Suprapubic skin (tissue), 4 donors: ENCODE results near the gene SCUBE1.

Experiments
- CTCF ChIP-seq, 2 donors: fragments of 200-600 bp in 1 of 2; fragments of 450-650 bp in 1 of 2; sonication (generic) in 1 of 2; IDR thresholded peaks; one replicate each; pipeline ENCODE4 v1.5.1; 2016 to 2019; ENCODE audit warnings: antibody characterized with exemption in 2 of 2, mild to moderate bottlenecking in 1 of 2, moderate library complexity in 1 of 2
- POLR2A ChIP-seq, 2 donors: fragments of 450-650 bp; IDR thresholded peaks; one replicate each; pipeline ENCODE4 v1.6.1; 2017; ENCODE audit warnings: antibody characterized with exemption in 2 of 2, mild to moderate bottlenecking in 2 of 2, moderate library complexity in 2 of 2
- POLR2AphosphoS5 ChIP-seq, 3 donors: sonication (generic); formaldehyde crosslinking; IDR thresholded peaks; one replicate each; pipeline ENCODE4 v1.6.1; 2017; ENCODE audit warnings: antibody characterized with exemption in 3 of 3

GRCh38 chr22:43256569-43256968 is 86.6 kb downstream of the SCUBE1 start:
- no peak for TF ChIP-seq CTCF (IDR thresholded peaks at IDR 0.05)
- no peak for TF ChIP-seq POLR2A (IDR thresholded peaks at IDR 0.05)
- no peak for TF ChIP-seq POLR2AphosphoS5 (IDR thresholded peaks at IDR 0.05)
